Amniotic stem cell (primary cell): ENCODE results near the gene AQP1.

Source experiments
- DNase-seq: peaks from one replicate; lab custom pipeline; 2025; lab: John Stamatoyannopoulos, UW

AQP1 gene

DNA sequence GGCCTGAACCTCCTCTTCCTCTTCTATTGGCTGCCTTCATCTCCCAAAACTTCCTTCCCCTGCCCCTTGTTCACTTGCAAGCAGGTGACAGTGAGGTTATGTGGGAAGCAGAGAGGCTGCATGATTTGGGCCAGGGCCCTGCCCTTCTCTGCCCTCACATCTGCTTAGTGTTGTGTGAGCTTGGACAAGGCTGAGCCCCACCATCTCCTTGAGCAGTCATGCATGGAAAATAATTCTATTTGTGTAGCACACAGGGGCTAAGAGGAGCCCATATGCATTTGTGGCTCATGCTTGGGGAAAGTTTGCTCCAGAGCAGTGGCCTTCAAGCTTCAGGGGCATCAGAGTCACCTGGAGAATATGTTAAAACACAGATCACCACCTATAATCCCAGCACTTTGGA, 26.8 kb upstream of the AQP1 start:
- DNase-seq: no peak

DNA sequence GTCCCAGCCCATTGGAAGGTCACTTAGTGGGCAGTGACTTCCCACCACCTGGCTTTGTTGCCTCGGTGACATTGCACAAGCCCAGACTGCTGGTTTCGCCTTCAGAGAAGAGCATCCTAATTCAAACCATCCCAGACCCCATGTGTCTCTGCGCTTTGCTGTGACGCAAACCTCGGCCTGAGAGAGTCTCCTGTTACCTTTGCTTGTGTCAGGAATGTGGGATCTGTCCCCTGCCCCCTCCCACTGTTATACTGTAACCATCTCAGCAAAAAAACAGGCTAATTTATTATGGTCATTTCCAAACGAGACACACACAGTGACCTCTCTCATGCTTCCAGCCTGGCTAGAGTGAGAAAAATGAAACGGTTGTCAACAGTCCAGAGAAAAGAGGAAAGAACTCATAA, 25.0 kb upstream of the AQP1 start:
- DNase-seq: no peak

DNA sequence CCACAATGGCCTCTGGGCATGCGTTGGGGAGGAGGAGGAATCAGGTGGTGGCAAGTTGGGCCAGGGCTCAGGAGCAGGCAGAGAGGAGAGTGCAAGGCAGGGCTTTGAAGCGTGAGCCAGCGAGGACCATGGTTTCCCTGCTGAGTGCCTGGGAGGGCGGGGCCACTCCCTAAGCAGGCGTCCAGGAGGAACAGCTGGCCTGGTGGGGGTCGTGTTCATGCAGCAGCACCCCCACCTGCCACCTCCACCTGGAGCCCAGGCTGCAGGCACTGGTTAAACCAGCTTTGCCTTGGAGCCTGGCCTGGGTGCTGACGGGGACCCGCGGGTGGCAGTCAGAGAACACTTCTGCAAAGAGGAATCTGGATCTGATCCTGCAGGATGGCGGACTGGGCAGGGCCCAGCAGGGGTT, 24.2 kb upstream of the AQP1 start:
- no peak for DNase-seq

DNA sequence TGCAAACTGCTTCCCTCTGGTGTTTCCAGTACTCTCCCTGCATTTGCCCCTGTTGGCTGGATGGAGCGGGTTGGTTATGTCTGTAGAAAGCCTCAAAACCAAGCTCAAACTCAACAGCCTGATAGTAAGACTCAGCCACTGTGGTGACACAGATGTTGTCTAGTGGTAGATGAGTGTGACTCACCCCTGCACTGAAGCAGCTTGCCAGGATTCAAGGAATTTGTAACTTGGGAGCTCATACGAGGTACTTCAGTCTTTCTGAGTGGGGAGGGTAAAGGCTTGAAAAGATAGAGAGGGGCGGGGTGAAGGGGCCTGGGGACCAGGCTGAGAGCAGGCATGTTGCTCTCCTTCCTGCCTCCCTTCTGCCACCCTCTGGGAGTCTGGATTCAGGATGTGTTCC, 22.9 kb upstream of the AQP1 start:
- peak; percentile 75 for DNase-seq

DNA sequence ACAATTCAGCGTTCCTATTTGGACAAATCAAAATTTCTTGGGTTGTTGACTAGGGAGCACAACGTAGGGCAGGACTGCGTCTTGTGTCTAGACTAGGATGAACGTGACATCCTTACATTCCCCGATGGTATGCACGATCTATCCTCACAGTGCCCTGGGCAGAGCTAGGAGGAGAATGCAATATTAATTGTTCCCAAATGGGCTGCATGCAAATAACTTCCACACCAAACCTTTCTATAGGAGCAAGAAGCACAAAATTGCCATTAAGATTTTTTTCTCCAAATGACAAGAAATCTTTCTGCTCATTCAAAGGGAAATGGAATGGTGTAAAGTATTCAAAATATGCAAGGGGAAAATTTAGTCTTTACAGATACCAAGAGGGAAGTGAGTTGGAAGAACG, 21.4 kb upstream of the AQP1 start:
- DNase-seq: no peak

DNA sequence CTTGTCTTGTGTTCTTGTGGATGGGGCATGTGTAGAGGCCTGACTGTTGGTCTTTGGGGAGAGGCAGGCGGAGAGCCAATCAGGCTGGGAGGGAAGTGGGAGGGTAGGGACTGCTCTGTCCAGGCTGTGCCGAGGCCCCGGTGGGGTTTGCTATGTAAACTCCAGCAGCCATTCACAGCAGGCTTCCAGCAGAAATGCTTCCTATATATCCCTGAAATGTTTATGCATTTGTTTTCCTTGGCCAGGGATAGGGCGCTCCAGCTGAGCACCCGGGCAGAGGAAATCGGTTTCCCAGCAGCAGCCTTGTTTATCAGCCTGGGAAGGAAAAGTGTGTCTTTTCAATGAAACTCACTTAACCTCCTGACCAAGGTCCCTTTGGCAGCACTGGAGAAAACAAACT, 18.3 kb upstream of the AQP1 start:
- no peak for DNase-seq

DNA sequence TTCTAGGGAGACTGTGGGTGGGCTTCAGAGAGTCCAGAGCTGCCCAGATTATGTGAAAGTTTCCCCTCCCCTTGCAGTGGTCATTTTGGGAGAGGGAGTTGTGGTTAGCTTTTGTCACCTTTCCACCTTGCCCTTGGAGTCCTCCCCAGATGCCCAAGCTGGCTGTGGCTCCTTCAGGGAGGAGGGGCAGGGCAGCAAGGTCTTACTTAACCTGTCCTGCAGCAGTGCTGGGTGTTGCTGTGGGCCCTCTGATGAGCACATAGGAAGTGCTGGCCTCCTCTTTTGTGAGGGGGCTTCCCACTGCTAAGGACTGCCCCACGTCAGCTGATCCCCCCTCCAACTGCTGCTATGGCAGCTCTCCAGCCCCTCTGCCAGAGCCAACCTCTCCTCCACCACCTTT, 17.6 kb upstream of the AQP1 start:
- no peak for DNase-seq

DNA sequence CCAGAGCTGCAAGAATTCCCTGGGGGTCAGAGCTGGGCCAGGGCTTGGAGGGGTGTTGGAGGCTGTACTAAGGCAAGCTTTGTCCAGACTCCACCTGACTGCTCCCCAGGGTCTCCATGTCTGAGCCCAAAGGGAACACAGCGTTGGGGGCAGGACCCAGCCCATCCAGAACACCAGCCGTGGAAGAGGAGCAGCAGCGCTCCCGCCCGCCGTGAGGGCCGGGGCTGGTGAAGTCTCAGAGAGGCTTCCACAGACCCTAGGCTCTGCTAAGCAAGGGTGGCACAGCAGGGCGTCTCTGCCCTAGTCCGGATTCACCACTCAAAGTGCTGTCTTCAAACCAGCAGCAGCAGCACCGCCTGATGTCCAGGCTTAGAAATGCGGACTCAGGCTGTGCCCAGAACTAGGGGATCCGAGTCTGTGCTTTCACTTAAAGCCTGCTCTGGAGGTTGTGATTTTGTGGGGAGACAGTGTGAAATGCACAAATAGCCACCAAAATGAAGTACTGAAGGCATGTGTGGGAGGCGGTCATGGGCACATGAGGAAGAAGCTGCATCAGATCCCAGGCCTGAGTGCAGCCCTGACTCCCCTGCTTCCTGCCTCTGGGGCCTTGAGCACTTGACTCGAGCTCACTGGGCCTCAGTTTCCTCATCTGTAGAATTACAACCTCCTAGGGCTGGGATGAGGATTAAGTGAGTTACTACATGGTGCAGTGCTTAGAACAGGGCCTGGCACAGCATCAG, 16.6 kb upstream of the AQP1 start:
- no peak for DNase-seq

DNA sequence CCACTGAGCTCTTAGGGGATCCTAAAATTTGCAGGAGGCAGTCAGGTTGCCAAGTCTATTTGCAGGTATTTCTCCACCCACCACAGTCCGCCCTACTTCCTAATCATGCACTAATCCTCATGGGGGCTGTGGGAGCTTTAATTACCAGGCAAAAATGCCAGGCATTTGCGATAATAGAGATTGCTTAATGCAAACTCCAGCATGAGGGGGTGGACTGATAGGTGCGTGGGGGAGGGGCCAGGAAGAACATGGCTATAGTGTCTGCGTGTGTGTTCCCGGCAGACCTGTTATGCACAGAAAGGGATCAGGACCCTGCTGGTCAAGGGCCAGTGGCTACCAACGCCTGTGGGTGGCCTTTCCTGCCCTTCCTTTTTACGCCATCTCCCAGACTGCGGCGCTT, 15.6 kb upstream of the AQP1 start:
- no peak for DNase-seq

DNA sequence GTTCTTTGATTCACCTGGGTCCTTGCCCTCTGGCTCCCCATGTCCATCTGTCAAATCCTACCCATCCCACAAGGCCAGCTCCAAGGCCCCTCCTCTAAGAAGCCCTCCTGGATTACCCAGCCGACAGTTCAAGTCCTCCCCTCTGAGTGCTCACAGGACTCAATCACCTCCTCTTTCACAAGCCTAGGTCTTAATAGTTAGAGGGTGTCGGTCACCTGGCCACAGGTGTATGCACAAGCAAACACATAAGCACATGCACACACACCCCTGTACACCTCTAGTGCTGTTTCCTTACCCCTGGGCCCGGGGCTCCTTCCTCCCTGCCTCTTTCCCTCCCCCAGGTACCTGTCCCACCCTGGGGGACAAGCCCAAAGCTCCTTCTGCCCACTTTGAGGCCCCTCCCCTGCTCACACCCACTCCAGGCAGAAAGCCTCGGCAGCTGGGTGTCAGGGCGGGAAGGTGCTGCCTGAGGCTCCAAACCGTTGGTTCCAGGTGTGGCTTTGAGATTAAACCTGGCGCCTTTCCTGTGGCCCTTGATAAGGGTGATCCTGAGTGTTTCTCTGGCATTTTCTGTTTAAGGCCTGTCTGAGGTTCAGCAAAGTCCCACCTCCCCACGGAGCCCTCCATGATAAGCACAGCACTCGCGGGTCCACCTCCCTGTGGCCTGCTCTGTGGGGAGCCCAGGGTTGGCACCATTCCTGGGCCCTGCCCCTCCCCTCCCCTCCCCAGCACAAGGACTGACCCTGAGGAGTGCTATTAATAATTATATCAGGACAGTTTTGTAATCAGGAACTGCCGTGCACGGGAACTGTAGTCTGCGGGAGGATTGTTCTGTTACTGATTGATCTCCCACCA, 14.6 kb upstream of the AQP1 start:
- no peak for DNase-seq

DNA sequence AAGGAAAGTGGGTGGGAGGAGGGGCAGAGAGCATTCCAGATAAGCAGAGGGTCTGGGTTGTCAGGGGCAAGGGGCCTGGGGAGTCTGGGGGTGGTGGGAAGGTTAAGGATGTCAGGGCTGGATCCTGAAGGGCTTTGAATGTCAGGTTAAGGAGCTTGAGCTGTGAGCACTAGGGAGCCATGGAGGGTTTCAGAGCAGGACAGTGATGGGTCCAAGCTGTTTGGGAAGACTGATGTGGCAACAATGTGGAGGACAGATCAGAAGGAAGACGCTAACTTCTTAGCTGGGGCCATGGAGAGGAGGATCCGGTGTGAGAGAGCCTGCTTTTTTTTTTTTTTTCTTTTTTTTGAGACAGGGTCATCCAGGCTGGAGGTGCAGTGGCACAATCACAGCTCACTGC, 13.9 kb upstream of the AQP1 start:
- DNase-seq: no peak

DNA sequence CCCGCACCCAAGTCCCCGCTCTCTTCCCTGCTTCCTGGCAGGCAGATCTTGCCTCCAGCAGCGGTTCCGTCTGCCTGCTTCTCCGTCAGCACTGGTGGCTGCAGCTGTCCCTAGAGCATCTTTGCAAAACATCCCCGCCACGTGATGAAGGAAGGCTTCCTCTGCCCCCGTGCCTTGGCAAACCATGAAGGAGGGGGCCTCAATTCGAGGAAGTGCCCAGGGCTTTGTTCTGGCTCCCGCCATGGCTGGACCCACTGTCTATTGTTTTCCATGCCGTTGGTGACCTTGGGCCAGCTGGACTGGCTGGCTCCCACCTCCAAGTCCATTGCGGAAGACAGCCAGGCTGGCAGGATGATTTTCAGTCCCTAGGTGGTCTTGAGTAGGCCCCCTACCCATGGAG, 13.2 kb upstream of the AQP1 start:
- DNase-seq: no peak

DNA sequence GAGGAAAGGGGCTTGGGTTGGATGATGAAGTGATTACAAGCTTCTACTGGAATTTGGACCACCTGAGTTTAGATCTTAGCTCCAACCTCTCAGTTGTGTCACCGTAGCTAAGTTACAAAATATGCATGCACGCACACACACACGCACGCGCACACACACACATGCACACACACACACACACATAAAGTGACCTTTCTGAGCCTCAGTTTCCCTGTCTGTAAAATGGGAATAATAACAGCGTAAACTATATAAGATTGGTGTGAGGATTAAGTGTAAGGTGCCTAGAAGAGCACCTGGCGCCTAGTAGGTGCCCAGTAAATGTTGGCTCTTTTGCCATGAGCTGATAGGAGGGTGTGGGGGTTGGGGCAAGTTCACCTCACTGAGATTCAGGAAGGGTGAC, 12.6 kb upstream of the AQP1 start:
- no peak for DNase-seq

DNA sequence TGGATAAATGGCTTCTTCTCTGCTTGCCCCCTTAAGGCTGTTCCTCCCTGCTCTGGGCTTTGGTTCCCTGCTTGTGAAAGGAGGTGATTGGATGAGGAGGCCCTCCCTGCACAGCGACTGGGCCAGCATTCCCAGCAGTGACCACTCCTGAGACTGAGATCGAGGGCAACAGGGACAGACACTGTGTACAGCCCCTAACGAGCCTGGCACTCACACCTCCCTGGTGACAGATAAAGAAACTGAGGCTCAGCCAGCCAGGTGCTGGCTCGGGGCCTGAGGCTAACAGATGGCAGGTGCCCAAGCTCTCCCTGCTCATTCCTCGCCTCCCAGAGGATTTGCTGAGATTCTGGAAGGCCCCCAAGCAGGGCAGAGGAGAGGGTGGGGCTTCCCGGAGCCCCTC, 12.0 kb upstream of the AQP1 start:
- no peak for DNase-seq

DNA sequence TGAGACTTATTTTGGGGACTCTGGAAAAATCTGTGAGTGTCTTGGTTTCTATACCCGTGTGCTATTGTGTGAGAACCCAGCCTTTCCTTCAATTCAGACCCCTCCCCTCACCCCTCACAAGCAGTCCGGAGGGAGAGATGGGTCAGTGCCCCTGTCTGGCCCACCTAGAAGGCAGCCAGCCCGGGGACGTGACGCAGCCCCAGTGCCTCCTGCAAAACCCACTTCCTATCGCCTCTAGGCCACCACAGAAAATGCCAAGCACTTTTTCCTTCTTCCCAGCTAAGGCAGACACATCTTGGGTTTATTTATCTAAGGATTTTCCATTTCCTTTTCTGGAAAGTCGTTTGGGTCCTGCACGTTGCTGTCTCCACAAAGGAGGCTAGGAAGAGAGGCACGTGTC, 11.6 kb upstream of the AQP1 start:
- no peak for DNase-seq

DNA sequence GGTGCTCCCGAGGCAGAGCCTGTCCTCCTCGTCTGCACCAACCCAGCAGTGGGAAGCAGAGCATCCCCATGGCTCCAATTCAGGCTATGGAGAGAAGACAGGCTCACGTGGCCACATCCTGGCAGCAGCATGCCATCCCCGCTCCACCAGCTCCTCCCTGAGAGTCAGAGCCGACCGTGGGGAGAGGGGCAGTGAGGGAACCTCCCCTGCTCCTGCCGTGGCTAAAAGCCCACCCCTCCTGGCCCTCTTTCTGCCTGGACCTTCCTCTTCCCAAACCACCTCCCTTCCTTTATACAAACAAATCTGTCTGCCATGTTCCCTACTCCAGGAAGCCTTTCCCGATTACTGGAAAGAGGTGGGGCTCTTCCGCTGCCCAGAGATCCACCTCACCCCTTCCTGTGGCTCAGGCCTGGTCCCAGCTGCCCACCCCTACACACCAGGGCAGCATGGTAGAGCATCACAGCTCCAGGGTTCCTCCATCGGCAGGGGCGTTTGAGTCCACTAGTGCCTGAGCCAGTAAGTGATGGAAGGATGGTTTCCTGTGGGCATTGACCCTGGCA, 10.8 kb upstream of the AQP1 start:
- DNase-seq: no peak

DNA sequence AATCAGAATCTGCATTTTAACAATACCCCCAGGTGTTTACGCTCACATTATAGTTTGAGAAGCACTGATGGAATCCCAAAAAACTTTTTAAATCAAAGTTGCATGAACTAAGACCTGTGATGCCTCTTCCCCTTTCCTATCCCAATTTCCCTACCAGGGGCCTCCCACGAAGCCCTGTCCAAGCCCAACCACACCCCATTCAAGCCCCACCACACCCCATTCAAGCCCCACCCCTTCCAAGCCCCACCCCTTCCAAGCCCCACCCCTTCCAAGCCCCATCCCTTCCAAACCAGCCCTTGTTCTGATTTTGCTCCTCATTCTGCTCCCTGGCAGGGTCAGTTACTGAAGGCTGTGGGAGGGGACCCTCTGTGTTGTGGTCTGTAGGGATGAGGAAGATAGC, 9.8 kb upstream of the AQP1 start:
- DNase-seq: no peak

DNA sequence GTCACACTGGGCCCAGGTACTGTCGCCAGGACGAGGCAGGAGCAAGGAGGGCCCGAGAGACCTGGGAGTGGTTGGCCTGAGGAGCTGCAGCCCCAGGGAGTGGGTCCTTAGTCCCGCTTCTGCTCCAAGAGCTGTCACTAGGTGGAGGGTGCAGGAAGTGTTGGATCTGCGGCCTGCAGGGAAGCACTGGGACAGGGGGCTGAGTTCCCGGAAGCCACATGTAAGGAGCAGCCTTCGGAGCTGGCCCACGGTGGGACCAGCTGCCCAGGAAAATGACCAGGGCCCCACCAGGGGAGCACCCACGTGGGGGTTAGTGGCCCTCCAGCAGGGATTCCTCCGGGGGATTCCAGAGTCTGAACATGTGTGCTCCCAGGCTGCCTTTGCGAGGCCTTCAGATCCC, 9.2 kb upstream of the AQP1 start:
- DNase-seq: no peak

DNA sequence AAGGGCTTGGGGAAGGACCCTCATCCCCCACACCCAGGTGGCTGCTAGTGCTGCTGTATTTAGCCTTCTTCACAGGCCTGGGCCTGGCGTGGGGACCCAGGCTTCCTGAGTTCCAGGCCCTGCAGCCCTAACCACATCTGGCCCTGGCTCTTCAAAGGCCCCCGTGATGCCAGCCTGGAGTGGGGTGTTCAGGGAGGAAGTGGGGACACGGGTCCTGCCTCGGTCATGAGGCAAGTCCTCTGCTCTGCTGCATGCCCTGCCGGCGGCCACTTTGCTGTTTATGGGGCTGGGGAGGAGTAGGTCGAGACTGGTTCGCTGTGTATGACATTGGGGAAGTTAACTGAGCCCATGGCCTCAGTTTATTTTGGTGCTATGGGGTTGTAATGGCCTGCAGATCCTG, 8.5 kb upstream of the AQP1 start:
- DNase-seq: no peak

DNA sequence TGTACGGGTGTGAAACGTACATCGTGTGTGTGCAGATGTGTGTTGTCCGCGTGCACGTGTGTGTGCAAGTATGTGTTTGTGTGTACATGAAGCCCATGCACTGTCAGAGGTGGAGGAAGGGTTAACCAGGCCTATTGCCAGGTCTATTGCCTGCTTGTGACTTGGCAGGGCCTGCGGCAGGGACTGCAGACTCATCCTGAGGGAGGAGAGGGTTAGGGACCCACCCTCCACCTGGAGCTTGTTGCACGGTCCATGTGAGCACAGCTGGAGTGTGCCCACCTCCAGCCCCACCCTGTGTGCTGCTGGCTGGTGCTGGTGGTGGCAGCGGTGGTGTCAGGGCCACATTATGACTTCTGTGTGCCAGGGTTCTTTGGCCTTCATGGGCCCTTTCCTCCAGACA, 7.1 kb upstream of the AQP1 start:
- no peak for DNase-seq

DNA sequence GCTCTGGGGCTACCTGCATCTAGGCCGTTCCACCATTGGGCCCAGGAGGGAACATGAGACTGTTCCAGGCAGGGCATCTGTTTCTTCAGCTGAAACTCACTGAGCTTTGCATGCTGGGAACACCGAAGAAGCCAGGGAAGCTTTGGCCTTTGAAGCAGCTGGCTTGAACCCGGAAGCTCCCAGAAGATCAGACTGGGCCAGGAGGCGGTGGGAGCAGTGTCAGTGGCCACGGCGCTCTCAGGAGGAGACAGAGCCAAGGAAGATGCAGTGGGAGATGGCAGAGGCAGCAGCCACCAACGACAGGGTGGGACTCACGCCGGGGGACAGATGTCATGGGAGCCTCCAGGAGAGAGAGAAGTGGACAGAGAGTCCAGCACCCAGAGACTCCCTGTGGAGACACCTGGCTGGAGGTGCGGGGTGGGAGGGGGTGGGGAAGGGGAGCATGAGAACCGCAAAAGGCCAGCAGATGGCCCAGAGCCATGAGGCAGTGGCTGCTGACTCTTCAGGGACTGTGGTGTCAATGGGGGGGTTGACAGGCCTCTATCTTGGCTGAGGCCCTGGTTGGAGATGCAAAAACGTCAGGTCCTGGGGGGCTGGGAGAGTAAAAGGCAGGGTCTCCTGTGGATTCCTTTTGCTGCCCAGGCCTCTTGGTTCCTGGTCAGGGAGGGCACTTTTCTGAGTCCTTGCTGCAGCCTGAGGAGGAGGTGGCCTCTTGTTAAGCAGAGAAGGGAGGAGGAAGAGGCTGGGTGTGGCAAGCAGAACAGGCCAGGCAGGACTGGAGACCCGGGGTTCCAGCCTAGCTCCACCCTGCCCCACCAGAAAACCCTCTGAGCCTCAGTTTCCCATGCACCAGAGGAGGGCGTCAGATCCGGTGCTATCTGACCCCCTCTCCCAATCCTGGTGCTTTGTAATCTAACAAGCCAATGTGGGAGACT, 6.3 kb upstream of the AQP1 start:
- no peak for DNase-seq

DNA sequence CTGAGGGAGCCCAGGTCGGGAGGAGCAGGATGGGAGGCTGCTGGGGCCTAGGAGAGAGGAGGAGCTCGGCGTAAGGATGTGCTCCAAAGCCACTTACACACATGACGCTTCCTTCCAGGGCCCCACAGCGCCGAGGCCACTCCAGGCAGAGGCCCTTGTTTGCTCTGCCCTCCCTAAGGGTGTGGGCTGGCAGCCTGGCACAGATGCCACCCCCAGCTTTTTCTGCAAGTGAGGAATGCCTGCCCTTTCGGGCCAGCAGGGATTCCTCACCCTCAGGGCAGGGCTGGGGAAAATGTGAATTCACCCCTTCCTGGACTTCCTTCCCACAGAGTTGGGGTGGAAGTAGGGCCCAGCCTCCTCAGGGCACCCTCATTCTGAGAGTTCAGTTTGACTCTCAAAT, 5.6 kb upstream of the AQP1 start:
- DNase-seq: no peak
